ENCODE results near the gene PLCH1.

The PLCH1 gene

GRCh38 chr3:155675094-155675493, 69.8 kb downstream of the PLCH1 start:
- TF ChIP-seq CTCF (IDR thresholded peaks at IDR 0.05; ENCODE audit: insufficient read depth, low read depth, low read length, missing control alignments): no peak
- DNase-seq (ENCODE audit: low read depth): no peak
- H3K4me3 ChIP-seq (ENCODE audit: low read length): no peak overlapping the region

- H3K4me3 ChIP-seq (ENCODE audit: low read length): no peak overlapping the region
- DNase-seq (ENCODE audit: low read depth): no peak
- no peak for TF ChIP-seq CTCF (IDR thresholded peaks at IDR 0.05; ENCODE audit: insufficient read depth, low read depth, low read length, missing control alignments)
Observed at GRCh38 chr3:155673421-155673820, 71.5 kb downstream of the PLCH1 start.

- DNase-seq (ENCODE audit: low read depth): no peak
- no peak overlapping the region for H3K4me3 ChIP-seq (ENCODE audit: low read length)
- no peak for TF ChIP-seq CTCF (IDR thresholded peaks at IDR 0.05; ENCODE audit: insufficient read depth, low read depth, low read length, missing control alignments)
Observed at GRCh38 chr3:155670335-155670734, 74.5 kb downstream of the PLCH1 start.

DNA sequence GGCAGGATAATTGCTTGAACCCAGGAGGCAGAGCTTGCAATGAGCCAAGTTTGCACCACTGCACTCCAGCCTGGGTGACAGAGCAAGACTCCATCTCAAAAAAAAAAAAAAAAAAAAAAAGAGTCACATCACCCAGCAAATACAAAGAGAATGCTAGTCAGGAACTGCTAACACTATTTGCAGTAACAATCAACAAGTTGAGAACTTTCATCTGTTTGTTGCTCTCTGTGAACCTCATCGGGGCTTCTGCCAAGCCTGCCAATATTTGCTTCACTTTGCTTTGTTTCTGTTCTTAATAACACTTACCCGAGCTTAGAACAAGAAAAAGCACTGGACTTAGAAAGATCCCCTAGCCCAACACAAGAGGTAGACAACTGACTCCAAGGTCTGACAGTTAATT, 76.9 kb downstream of the PLCH1 start:
- H3K4me3 ChIP-seq (ENCODE audit: low read length): no peak overlapping the region
- DNase-seq (ENCODE audit: low read depth): no peak
- TF ChIP-seq CTCF (IDR thresholded peaks at IDR 0.05; ENCODE audit: insufficient read depth, low read depth, low read length, missing control alignments): no peak

GRCh38 chr3:155664925-155665695, 79.8 kb downstream of the PLCH1 start:
- no peak overlapping the region for H3K4me3 ChIP-seq (ENCODE audit: low read length)
- DNase-seq (ENCODE audit: low read depth): peak; percentile 71
- no peak for TF ChIP-seq CTCF (IDR thresholded peaks at IDR 0.05; ENCODE audit: insufficient read depth, low read depth, low read length, missing control alignments)

- H3K4me3 ChIP-seq (ENCODE audit: low read length): no peak overlapping the region
- DNase-seq (ENCODE audit: low read depth): no peak
- TF ChIP-seq CTCF (IDR thresholded peaks at IDR 0.05; ENCODE audit: insufficient read depth, low read depth, low read length, missing control alignments): no peak
Observed at GRCh38 chr3:155663467-155664212, 81.2 kb downstream of the PLCH1 start.

All from epithelial cell of esophagus (primary cell).